Activated T-helper 2 cell treated with anti-CD3 and anti-CD28 coated beads, Interferon-gamma antibody, Interleukin-2, Interleukin-4, amounts not matched to agents 10 μg/mL and 5 μg/mL and 100 μg/mL, durations not matched to agents 14 hours and 24 hours and 36 hours (primary cell): ENCODE results near the gene CYP2D6. TPM values are rescaled to one million over a fixed set of nuclear protein-coding genes. Genes with fewer than 3 reads are reported as not detected.
A peak's percentile ranks its signal among the peaks of the same experiment; 100 is the strongest.

Source experiments
- DNase-seq: peaks from one replicate; pipeline ENCODE4 v3.0.0; 2021; ENCODE audit warnings: low spot score
- H3K27ac Mint-ChIP-seq: one replicate; pipeline ENCODE4 v1.8.0; 2021; ENCODE audit warnings: mixed read lengths
- H3K27me3 Mint-ChIP-seq: one replicate; pipeline ENCODE4 v1.8.0; 2021; ENCODE audit warnings: low read depth, mixed read lengths
- H3K36me3 Mint-ChIP-seq: one replicate; pipeline ENCODE4 v1.8.0; 2021; ENCODE audit warnings: low read depth, mixed read lengths
- H3K4me1 Mint-ChIP-seq: one replicate; pipeline ENCODE4 v1.8.0; 2021; ENCODE audit warnings: low read depth, mixed read lengths
- H3K4me3 Mint-ChIP-seq: one replicate; pipeline ENCODE4 v1.8.0; 2021; ENCODE audit warnings: low read depth, mild to moderate bottlenecking, moderate library complexity, mixed read lengths
- H3K9me3 Mint-ChIP-seq: one replicate; pipeline ENCODE4 v1.8.0; 2021; ENCODE audit warnings: mixed read lengths
- intact Hi-C: fragments of 100-400 bp; cut with micrococcal nuclease; formaldehyde crosslinking; loops from one replicate; pipeline ENCODE4 v1.15.1; 2023
- total RNA-seq: library from RNA; stranded (reverse); gene quantifications from 2 replicates; pipeline ENCODE4 v1.2.3, GENCODE V29; 2022

Gene CYP2D6
- total RNA-seq, 1 donor from 2014 or later: 3.5 TPM

GRCh38 chr22:42168476-42168875 is 37.9 kb upstream of the CYP2D6 start:
- H3K36me3 Mint-ChIP-seq: peaks cover 35% of the 10 kb centered on the region
- no peaks in the 10 kb centered on the region for H3K4me1 Mint-ChIP-seq
- DNase-seq: no peak
- no peak overlapping the region for H3K27ac Mint-ChIP-seq
- H3K27me3 Mint-ChIP-seq: no peaks in the 10 kb centered on the region
- no peaks in the 10 kb centered on the region for H3K9me3 Mint-ChIP-seq
- intact Hi-C loops: no loop called here
- H3K4me3 Mint-ChIP-seq: no peak overlapping the region

DNA sequence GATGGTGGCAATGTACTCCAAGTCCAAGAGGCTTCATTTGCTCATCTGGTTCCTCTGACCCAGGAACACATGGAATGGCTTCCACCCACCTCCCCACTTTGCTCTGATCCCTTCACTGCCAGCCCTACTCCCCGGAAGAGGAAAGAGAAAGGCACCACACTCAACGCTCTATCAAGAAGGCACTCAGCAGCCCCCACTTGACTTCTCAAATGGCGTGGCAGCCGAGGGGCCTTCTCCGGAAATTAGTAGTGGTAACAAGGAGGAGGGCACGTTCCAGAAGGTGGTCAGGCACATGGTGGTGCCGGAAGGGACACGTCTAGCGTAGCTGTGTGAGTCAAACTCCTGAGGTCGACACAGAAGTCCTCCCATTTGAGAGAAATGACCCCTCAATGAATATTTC is 36.5 kb upstream of the CYP2D6 start:
- Mint-ChIP-seq H3K27ac (no peak overlapping the region), H3K36me3 (peaks cover 33% of the 10 kb centered on the region), H3K9me3 (no peaks in the 10 kb centered on the region), H3K4me1 (no peaks in the 10 kb centered on the region), H3K27me3 (no peaks in the 10 kb centered on the region), H3K4me3 (no peak overlapping the region)
- intact Hi-C loops: no loop called here
- DNase-seq: no peak

DNA sequence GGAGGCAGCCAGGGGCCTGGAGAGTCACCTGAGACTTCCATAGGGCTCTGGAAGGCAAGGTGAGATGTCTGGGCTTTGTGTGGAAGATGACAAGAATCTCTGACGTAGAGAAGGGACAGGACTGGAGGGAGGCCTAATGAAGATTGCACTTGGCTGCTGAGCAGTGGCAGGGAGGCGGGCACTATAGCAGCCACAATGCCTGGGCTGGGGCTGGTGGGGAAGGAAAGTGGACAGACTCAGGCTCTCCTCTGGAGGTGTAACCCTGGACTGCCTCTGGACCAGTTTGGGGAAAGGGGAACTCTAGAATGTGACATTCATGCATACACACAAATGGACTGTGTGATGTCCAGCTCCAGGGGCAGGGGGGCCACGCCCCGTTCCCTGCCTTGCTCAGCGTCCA is 34.3 kb upstream of the CYP2D6 start:
- DNase-seq: no peak
- H3K27me3 Mint-ChIP-seq: no peaks in the 10 kb centered on the region
- no peaks in the 10 kb centered on the region for H3K4me1 Mint-ChIP-seq
- intact Hi-C loops: no loop called here
- H3K4me3 Mint-ChIP-seq: no peak overlapping the region
- peak overlapping the region; percentile 2 for H3K27ac Mint-ChIP-seq
- peaks cover 33% of the 10 kb centered on the region for H3K36me3 Mint-ChIP-seq
- H3K9me3 Mint-ChIP-seq: no peaks in the 10 kb centered on the region

- Mint-ChIP-seq H3K36me3 (peaks cover 23% of the 10 kb centered on the region), H3K9me3 (no peaks in the 10 kb centered on the region), H3K4me3 (no peak overlapping the region), H3K4me1 (no peaks in the 10 kb centered on the region), H3K27me3 (no peaks in the 10 kb centered on the region), H3K27ac (no peak overlapping the region)
- intact Hi-C loops: no loop called here
- DNase-seq: no peak
Measured at GRCh38 chr22:42163515-42163914, 32.9 kb upstream of the CYP2D6 start.

DNA sequence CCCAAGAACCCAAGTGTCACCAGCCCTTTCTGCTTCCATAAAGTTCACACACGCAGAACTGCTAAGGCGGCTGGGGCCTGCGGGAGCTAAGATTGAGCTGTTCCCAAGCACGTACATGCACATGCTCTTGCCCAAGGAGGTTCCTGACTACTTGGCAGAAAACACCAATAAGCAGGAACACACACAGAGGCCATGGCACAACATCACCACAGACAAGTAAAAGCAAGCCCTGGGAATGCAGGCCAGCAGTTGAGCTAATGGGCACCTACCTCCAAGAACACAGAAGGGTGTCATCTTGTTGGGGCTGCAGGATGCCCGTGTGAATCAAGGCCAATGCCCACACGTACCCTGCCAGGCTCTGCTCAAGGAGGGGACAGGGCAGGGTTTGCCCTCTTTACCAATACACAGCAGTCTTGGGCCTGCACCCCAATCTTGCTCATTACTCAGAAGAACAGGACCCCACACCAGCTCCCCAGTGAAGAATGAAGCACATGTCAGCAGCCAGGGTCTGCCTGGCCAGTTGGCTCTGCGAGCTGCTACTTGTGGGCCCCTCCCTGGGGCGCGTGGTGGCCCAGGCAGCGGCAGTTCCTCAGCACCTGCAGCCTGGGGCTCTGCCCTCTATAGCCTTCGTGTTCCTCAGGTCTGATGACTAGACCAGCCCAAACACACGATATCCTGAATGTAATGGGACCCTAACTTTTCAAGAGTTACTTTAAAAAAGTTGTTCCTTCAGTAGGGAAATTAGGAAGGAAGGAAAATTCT is 32.3 kb upstream of the CYP2D6 start:
- Mint-ChIP-seq H3K4me3 (no peak overlapping the region), H3K9me3 (no peaks in the 10 kb centered on the region), H3K4me1 (no peaks in the 10 kb centered on the region), H3K27me3 (no peaks in the 10 kb centered on the region), H3K27ac (no peak overlapping the region), H3K36me3 (peaks cover 22% of the 10 kb centered on the region)
- DNase-seq: no peak
- intact Hi-C loops: no loop called here

- Mint-ChIP-seq H3K9me3 (no peaks in the 10 kb centered on the region), H3K27ac (no peak overlapping the region), H3K4me1 (no peaks in the 10 kb centered on the region), H3K36me3 (peaks cover 15% of the 10 kb centered on the region), H3K27me3 (no peaks in the 10 kb centered on the region), H3K4me3 (no peak overlapping the region)
- intact Hi-C loops: no loop called here
- DNase-seq: no peak
Measured at GRCh38 chr22:42160830-42161696, 30.5 kb upstream of the CYP2D6 start.

DNA sequence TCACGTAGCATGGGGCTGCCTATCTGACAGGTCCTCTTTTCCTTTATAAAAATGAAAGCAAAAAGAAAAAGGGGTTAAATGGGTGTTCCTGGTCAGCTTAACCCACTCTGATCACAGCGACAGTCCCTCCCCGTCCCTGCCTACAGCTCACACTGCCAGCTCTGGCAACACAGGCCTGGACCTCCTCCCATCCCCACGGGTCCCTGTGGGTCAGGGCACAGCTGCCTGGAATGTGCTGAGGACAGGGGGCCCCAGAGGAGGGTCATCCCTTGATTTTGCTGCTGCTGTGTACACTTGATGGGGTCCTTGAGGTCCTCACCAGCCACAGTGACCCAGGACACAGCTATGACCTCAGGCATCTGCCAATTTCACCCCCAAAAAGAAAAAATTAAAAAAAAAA is 29.6 kb upstream of the CYP2D6 start:
- DNase-seq: no peak
- intact Hi-C loops: no loop called here
- Mint-ChIP-seq H3K4me1 (no peaks in the 10 kb centered on the region), H3K36me3 (peaks cover 16% of the 10 kb centered on the region), H3K4me3 (no peak overlapping the region), H3K27ac (no peak overlapping the region), H3K27me3 (no peaks in the 10 kb centered on the region), H3K9me3 (no peaks in the 10 kb centered on the region)

DNA sequence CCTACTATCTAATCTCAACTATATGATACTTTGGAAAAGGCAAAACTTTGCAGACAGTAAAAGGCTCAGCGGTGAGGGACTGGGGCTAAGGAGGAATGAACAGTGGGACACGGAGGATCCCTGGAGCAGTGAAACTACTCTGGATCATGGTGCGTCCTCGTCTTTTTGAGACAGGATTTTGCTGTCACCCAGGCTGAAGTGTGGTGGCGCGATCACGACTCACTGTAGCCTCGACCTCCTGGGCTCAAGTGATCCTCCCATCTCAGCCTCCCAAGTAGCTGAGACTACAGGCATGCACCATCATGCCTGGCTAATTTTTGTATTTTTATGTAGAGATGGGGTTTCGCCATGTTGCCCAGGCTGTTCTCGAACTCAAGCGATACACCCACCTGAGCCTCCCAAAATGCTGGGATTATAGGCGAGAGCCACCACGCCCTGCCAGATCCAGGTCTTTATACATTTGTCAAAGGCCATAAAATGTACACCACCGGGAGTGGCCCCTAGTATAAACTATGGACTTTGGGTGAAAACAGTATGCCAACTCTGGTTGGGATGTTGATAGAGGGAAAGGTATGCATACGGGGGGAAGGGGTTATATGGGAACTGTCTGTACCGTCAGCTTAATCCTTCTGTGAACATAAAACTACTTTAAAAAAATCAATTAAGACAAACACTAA is 28.0 kb upstream of the CYP2D6 start:
- Mint-ChIP-seq H3K4me1 (no peaks in the 10 kb centered on the region), H3K4me3 (no peak overlapping the region), H3K36me3 (peaks cover 14% of the 10 kb centered on the region), H3K9me3 (no peaks in the 10 kb centered on the region), H3K27ac (no peak overlapping the region), H3K27me3 (no peaks in the 10 kb centered on the region)
- intact Hi-C loops: no loop called here
- no peak for DNase-seq

GRCh38 chr22:42156598-42156997 is 26.0 kb upstream of the CYP2D6 start:
- no peak overlapping the region for H3K4me3 Mint-ChIP-seq

DNA sequence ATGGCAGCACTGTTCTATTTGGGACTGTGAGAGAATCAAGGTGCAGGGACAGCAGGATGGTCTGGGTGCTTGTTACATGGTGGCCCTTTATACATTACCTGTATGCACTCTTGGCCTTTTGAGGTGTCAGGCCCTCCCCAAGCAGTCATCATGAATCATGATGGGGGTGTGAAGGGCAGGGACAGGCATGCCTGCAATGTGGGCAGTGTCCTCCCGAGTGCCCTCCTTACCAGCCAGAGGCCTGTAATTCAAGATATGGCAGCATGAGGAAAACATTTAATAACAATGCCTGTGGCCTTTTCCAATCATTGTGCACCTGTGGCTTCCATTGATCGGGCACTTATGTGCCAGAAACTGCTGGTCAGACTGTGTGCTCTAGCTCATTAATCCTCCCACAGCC is 25.5 kb upstream of the CYP2D6 start:
- Mint-ChIP-seq H3K4me3 (no peak overlapping the region), H3K4me1 (no peaks in the 10 kb centered on the region), H3K9me3 (no peaks in the 10 kb centered on the region), H3K36me3 (peaks cover 14% of the 10 kb centered on the region), H3K27me3 (no peaks in the 10 kb centered on the region), H3K27ac (no peak overlapping the region)
- intact Hi-C loops: no loop called here
- DNase-seq: no peak

More at GRCh38 chr22:42156598-42156997, 26.0 kb upstream of the CYP2D6 start:
- H3K27me3 Mint-ChIP-seq: no peaks in the 10 kb centered on the region
- no peaks in the 10 kb centered on the region for H3K9me3 Mint-ChIP-seq
- intact Hi-C loops: no loop called here
- no peak overlapping the region for H3K27ac Mint-ChIP-seq
- no peak for DNase-seq
- H3K36me3 Mint-ChIP-seq: peaks cover 14% of the 10 kb centered on the region
- no peaks in the 10 kb centered on the region for H3K4me1 Mint-ChIP-seq

- no peak overlapping the region for H3K27ac Mint-ChIP-seq
- no peak overlapping the region for H3K4me3 Mint-ChIP-seq
- H3K9me3 Mint-ChIP-seq: no peaks in the 10 kb centered on the region
- no peaks in the 10 kb centered on the region for H3K27me3 Mint-ChIP-seq
- H3K4me1 Mint-ChIP-seq: no peaks in the 10 kb centered on the region
- intact Hi-C loops: no loop called here
- DNase-seq: no peak
- peaks cover 14% of the 10 kb centered on the region for H3K36me3 Mint-ChIP-seq
Measured at GRCh38 chr22:42155053-42155543, 24.5 kb upstream of the CYP2D6 start.

DNA sequence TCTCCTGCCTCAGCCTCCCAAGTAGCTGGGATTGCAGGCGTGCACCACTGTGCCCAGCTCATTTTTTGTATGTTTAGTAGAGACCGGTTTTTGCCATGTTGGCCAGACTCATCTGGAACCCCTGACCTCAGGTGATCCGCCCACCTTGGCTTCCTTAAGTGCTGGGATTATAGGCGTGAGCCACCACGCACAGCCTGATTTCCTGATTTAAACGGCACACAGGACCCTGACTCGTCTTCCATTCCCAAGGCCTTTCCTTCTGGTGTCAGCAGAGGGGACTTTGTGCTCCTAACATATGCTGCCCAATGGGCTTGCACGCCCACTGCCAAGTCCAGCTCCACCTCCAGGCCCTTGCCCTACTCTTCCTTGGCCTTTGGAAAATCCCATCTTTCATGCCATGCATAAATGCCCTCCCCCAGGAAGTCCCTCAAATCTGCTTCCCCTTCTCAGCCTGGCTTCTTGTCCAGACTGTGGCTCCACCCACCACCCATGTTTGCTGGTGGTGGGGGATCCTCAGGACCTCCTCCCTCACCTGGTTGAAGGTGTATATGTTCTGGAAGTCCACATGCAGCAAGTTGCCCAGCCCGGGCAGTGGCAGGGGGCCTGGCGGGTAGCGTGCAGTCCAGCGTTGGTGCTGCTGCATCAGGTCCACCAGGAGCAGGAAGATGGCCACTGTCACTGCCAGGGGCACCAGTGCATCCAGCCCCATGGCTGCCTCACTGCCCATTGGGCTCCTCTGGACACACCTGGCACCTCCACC is 23.9 kb upstream of the CYP2D6 start:
- H3K9me3 Mint-ChIP-seq: no peaks in the 10 kb centered on the region
- no peak overlapping the region for H3K27ac Mint-ChIP-seq

More for the DNA sequence above, 23.9 kb upstream of the CYP2D6 start:
- H3K27me3 Mint-ChIP-seq: no peaks in the 10 kb centered on the region
- no peak overlapping the region for H3K4me3 Mint-ChIP-seq
- DNase-seq: no peak
- H3K36me3 Mint-ChIP-seq: peaks cover 12% of the 10 kb centered on the region
- intact Hi-C loops: no loop called here
- no peaks in the 10 kb centered on the region for H3K4me1 Mint-ChIP-seq
